HG03064 (cell line): ENCODE results near the gene ECHDC1.
A peak's percentile ranks its signal among the peaks of the same experiment; 100 is the strongest.

ENCODE experiments used
- ATAC-seq: cut with Tn5 transposase; IDR thresholded peaks from one replicate; pipeline ENCODE4 v1.9.1; 2021; ENCODE audit warnings: low read depth; ENCODE audit not compliant: unreplicated experiment

Gene ECHDC1

GRCh38 chr6:127290391-127291265 lies 52.8 kb downstream of the ECHDC1 start:
- ATAC-seq: peak; percentile 53

GRCh38 chr6:127289934-127290333 lies 53.5 kb downstream of the ECHDC1 start:
- no peak for ATAC-seq

- ATAC-seq: no peak
These were observed 54.7 kb downstream of the ECHDC1 start for GRCh38 chr6:127288705-127289104.

- no peak for ATAC-seq
These were observed 61.2 kb downstream of the ECHDC1 start for GRCh38 chr6:127282184-127282583.

GRCh38 chr6:127279815-127280214 lies 63.6 kb downstream of the ECHDC1 start:
- no peak for ATAC-seq

- ATAC-seq: no peak
These were observed 65.2 kb downstream of the ECHDC1 start for GRCh38 chr6:127277878-127278843.

GRCh38 chr6:127276331-127276730 lies 67.1 kb downstream of the ECHDC1 start:
- ATAC-seq: no peak

GRCh38 chr6:127273499-127273898 lies 69.9 kb downstream of the ECHDC1 start:
- no peak for ATAC-seq

- no peak for ATAC-seq
These were observed 70.8 kb downstream of the ECHDC1 start for GRCh38 chr6:127272576-127272975.

- ATAC-seq: peak; percentile 1
These were observed 75.5 kb downstream of the ECHDC1 start for GRCh38 chr6:127267646-127268625.

GRCh38 chr6:127266892-127267645 lies 76.3 kb downstream of the ECHDC1 start:
- ATAC-seq: peak; percentile 70

GRCh38 chr6:127266178-127266891 lies 77.1 kb downstream of the ECHDC1 start, which contains the start of gene RNF146:
Gene RNF146, plus strand, starts transcription at chr6:127266864. Its CDS starts 13,475 bp downstream, at chr6:127280339.
- ATAC-seq: peak; percentile 86

GRCh38 chr6:127263481-127263880 lies 79.9 kb downstream of the ECHDC1 start:
- ATAC-seq: no peak

GRCh38 chr6:127262896-127263295 lies 80.5 kb downstream of the ECHDC1 start:
- no peak for ATAC-seq

- no peak for ATAC-seq
These were observed 88.1 kb downstream of the ECHDC1 start for GRCh38 chr6:127255286-127255685.

- ATAC-seq: no peak
These were observed 93.8 kb downstream of the ECHDC1 start for GRCh38 chr6:127249621-127250020.

GRCh38 chr6:127247114-127248096 lies 96.0 kb downstream of the ECHDC1 start:
- no peak for ATAC-seq
